ENCODE measurements around the gene KTN1. TPM values are rescaled to one million over a fixed set of nuclear protein-coding genes. Genes with fewer than 3 reads are reported as not detected.
A peak's percentile ranks its signal among the peaks of the same experiment; 100 is the strongest.

The KTN1 gene
- total RNA-seq, 1 experiment from 2014 or later: 212 TPM

DNA sequence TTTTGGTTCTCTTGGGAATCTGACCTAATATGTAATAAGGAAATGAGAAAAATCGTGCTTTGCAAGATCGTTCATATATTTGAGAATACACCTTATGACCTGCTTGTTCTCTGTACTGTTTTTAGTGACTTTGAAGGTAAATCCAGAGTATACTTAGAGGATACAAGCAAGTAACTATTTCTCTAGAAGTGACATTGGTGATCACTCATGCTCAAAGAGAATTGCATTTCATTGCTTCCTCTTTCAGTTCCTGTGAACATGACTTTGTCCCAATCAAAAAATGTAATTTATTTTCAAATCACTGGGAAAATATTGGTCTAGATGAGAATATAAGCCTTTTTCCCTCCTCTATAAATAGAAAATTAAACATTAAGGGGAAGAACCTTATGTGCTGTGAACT, 2.7 kb downstream of the KTN1 start:
- Histone ChIP-seq H3K79me2 (ENCODE audit: low read length) (peaks cover 79% of the 10 kb centered on the region), H3K27ac (ENCODE audit: low read length) (peak overlapping the region; percentile 76), H3K9me2 (replicated peaks; ENCODE audit: insufficient read depth, low read length) (no peaks in the 10 kb centered on the region), H3K36me3 (ENCODE audit: insufficient read depth, low read length) (0 out of 2 replicates have a peak, but pooled peaks cover 3% of the 10 kb centered on the region), H3K9ac (ENCODE audit: low read length) (peak overlapping the region; percentile 85), H3K4me1 (ENCODE audit: low read length) (peaks cover 75% of the 10 kb centered on the region), H3K27me3 (ENCODE audit: low read length) (no peaks in the 10 kb centered on the region), H4K20me1 (ENCODE audit: insufficient read depth, low read depth, low read length) (peaks cover 66% of the 10 kb centered on the region), H2AFZ (ENCODE audit: low read length) (no peak overlapping the region), H3K4me3 (ENCODE audit: low read length) (peak overlapping the region; percentile 79), H3K4me2 (ENCODE audit: low read depth, low read length, poor library complexity, severe bottlenecking) (peak overlapping the region; percentile 83), H3K9me3 (ENCODE audit: low read length) (no peaks in the 10 kb centered on the region)
- DNase-seq: peak; percentile 86

DNA sequence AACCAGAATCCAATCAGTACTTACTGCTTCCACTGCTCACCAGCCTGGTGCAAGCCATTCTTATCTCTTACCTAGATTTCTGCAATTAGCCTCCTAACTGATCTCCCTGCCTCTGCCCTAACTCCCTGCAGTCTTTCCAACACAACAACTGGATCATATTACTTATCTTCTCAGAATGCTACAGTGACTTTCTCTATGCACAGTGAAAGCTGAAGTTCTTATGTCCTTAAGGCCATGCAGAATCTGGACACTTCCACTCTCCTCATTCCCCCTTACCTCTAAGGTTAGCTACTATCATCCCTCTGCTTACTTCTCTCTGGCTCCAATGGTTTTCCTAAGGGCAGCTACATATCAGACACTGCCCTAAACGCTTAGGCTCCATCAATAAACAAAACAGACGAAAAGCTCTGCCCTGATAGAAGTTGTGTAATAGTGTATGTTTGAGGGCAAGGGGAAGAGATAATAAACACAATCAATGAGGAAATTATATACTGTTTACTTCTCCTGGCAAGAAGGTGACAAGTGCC, 4.0 kb downstream of the KTN1 start:
- Histone ChIP-seq H3K4me1 (ENCODE audit: low read length) (peaks cover 81% of the 10 kb centered on the region), H4K20me1 (ENCODE audit: insufficient read depth, low read depth, low read length) (peaks cover 69% of the 10 kb centered on the region), H3K36me3 (ENCODE audit: insufficient read depth, low read length) (peaks cover 10% of the 10 kb centered on the region; the same call in 1 of the 2 replicates), H3K79me2 (ENCODE audit: low read length) (peaks cover 92% of the 10 kb centered on the region), H3K27ac (ENCODE audit: low read length) (peak overlapping the region; percentile 76; the same call in 1 of the 2 replicates), H3K4me2 (ENCODE audit: low read depth, low read length, poor library complexity, severe bottlenecking) (peak overlapping the region; percentile 83), H3K9me2 (replicated peaks; ENCODE audit: insufficient read depth, low read length) (no peaks in the 10 kb centered on the region), H3K4me3 (ENCODE audit: low read length) (peak overlapping the region; percentile 79; the same call in 1 of the 2 replicates), H3K9me3 (ENCODE audit: low read length) (no peaks in the 10 kb centered on the region), H3K27me3 (ENCODE audit: low read length) (no peaks in the 10 kb centered on the region), H2AFZ (ENCODE audit: low read length) (no peak overlapping the region), H3K9ac (ENCODE audit: low read length) (peak overlapping the region; percentile 44; the same call in 1 of the 2 replicates)
- no peak for DNase-seq

DNA sequence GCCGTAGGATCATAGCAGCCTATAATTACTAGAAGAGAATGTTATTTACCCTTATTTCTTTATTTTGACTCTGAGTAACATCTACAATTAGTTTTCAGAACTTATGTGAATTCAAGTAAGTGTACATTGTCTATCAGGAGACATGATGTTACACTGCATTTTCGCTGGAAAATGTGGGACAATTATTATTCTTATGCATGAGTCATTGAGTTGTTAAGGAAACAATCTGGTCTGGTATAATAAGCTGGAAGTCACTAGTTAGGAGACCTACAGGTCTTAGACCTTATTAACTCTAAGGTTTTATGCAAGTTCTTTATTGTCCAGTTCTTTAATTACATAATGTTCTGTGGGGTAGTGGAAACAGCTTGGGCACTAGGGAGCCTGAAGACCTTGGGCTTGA, 5.8 kb downstream of the KTN1 start:
- no peaks in the 10 kb centered on the region for H3K9me3 ChIP-seq (ENCODE audit: low read length)
- no peaks in the 10 kb centered on the region for H3K9me2 ChIP-seq (replicated peaks; ENCODE audit: insufficient read depth, low read length)
- no peak overlapping the region for H2AFZ ChIP-seq (ENCODE audit: low read length)
- no peaks in the 10 kb centered on the region for H3K27me3 ChIP-seq (ENCODE audit: low read length)
- no peak overlapping the region for H3K27ac ChIP-seq (ENCODE audit: low read length)
- H3K36me3 ChIP-seq (ENCODE audit: insufficient read depth, low read length): peaks cover 10% of the 10 kb centered on the region; the same call in 1 of the 2 replicates
- H3K79me2 ChIP-seq (ENCODE audit: low read length): peaks cover 100% of the 10 kb centered on the region
- H3K4me1 ChIP-seq (ENCODE audit: low read length): peaks cover 76% of the 10 kb centered on the region
- peaks cover 67% of the 10 kb centered on the region for H4K20me1 ChIP-seq (ENCODE audit: insufficient read depth, low read depth, low read length)
- H3K4me2 ChIP-seq (ENCODE audit: low read depth, low read length, poor library complexity, severe bottlenecking): peak overlapping the region; percentile 29
- H3K4me3 ChIP-seq (ENCODE audit: low read length): no peak overlapping the region
- H3K9ac ChIP-seq (ENCODE audit: low read length): no peak overlapping the region
- no peak for DNase-seq

DNA sequence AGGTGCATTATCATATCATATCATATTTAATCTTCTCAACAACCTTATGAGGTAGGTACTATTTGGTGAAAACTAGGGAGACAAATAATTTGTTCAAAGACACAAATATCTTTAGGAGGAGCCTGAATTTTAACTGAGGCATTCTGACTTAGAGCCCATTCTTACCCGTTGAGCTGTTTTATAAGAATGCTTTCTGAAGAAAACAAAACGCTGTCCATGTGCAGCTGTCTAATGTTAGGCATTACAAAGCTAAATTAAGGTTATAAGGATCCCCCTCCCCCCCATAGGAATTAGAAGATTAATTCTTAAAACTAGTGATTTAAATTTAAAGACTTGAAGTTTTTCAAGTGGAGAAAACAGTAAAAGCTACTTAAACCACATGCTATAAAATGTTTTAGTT, 6.4 kb downstream of the KTN1 start:
- Histone ChIP-seq H3K9me3 (ENCODE audit: low read length) (no peaks in the 10 kb centered on the region), H3K27me3 (ENCODE audit: low read length) (no peaks in the 10 kb centered on the region), H3K4me3 (ENCODE audit: low read length) (no peak overlapping the region), H3K9ac (ENCODE audit: low read length) (no peak overlapping the region), H3K4me2 (ENCODE audit: low read depth, low read length, poor library complexity, severe bottlenecking) (peak overlapping the region; percentile 29), H3K79me2 (ENCODE audit: low read length) (peaks cover 100% of the 10 kb centered on the region), H2AFZ (ENCODE audit: low read length) (no peak overlapping the region), H4K20me1 (ENCODE audit: insufficient read depth, low read depth, low read length) (peaks cover 62% of the 10 kb centered on the region), H3K36me3 (ENCODE audit: insufficient read depth, low read length) (peaks cover 13% of the 10 kb centered on the region; the same call in 1 of the 2 replicates), H3K27ac (ENCODE audit: low read length) (no peak overlapping the region), H3K4me1 (ENCODE audit: low read length) (peaks cover 74% of the 10 kb centered on the region), H3K9me2 (replicated peaks; ENCODE audit: insufficient read depth, low read length) (no peaks in the 10 kb centered on the region)
- DNase-seq: no peak

DNA sequence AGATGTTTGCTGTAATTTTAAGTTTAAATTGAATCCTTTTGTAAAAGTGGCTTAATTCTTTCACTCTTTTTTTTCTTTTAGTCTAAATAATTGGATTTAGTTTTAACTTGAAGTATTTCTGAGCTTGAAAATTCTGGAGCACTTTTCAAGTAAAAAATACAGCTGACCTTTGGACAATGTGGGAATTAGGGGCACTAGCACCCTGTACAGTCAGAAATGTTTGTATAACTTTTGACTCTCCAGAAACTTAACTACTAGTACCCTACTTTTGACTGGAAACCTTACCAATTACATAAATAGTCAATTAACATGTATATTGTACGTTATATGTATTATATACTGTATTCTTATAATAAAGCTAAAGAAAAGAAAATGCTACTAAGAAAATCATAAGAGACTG, 7.8 kb downstream of the KTN1 start:
- Histone ChIP-seq H2AFZ (ENCODE audit: low read length) (no peak overlapping the region), H3K9ac (ENCODE audit: low read length) (no peak overlapping the region), H3K9me2 (replicated peaks; ENCODE audit: insufficient read depth, low read length) (no peaks in the 10 kb centered on the region), H3K4me2 (ENCODE audit: low read depth, low read length, poor library complexity, severe bottlenecking) (peak overlapping the region; percentile 29), H3K27ac (ENCODE audit: low read length) (0 out of 2 replicates have a peak overlapping the region, but pooled peaks have one; percentile 1), H3K4me1 (ENCODE audit: low read length) (peaks cover 72% of the 10 kb centered on the region), H4K20me1 (ENCODE audit: insufficient read depth, low read depth, low read length) (peaks cover 48% of the 10 kb centered on the region), H3K79me2 (ENCODE audit: low read length) (peaks cover 100% of the 10 kb centered on the region), H3K27me3 (ENCODE audit: low read length) (no peaks in the 10 kb centered on the region), H3K9me3 (ENCODE audit: low read length) (no peaks in the 10 kb centered on the region), H3K36me3 (ENCODE audit: insufficient read depth, low read length) (peaks cover 13% of the 10 kb centered on the region; the same call in 1 of the 2 replicates), H3K4me3 (ENCODE audit: low read length) (no peak overlapping the region)
- no peak for DNase-seq

DNA sequence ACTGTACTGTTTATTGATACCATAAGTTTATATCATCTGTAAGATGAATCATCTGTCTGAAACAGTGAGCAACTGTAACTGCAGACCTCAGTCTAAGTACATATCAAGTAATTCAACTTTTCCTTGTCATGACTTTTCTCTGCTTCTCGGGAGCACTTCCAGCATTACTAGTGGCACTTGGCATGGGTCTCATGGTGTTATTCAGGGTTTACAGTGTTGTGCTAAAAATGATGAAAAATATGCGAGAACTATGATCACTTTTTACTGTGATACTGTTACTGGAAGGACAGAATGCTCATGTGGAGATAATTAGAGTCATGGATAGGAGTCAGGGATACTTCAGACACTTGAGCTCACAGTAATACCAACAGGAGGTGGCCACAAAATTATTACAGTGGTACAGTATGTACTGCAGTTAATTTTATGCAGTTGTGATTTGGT, 8.3 kb downstream of the KTN1 start:
- H3K4me2 ChIP-seq (ENCODE audit: low read depth, low read length, poor library complexity, severe bottlenecking): no peak overlapping the region
- H3K4me1 ChIP-seq (ENCODE audit: low read length): peaks cover 69% of the 10 kb centered on the region
- no peaks in the 10 kb centered on the region for H3K9me2 ChIP-seq (replicated peaks; ENCODE audit: insufficient read depth, low read length)

DNA sequence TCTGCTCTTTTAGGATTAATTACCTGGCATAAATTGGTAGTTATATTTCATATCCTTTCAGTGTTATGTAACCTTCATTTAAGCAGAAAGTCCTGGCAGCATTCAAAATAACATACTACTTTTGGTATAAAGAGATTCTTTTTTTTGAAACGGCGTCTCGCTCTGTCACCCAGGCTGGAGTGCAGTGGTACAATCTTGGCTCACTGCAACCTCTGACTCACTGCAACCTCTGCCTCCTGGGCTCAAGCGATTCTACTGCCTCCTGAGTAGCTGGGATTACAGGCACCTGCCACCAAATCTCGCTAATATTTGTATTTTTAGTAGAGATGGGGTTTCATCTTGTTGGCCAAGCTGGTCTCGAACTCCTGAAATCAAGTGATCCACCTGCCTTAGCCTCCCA, 9.2 kb downstream of the KTN1 start:
- Histone ChIP-seq H2AFZ (ENCODE audit: low read length) (no peak overlapping the region), H3K9me3 (ENCODE audit: low read length) (no peaks in the 10 kb centered on the region), H3K79me2 (ENCODE audit: low read length) (peaks cover 100% of the 10 kb centered on the region), H3K4me2 (ENCODE audit: low read depth, low read length, poor library complexity, severe bottlenecking) (no peak overlapping the region), H4K20me1 (ENCODE audit: insufficient read depth, low read depth, low read length) (peaks cover 35% of the 10 kb centered on the region), H3K27ac (ENCODE audit: low read length) (no peak overlapping the region), H3K9me2 (replicated peaks; ENCODE audit: insufficient read depth, low read length) (no peaks in the 10 kb centered on the region), H3K4me3 (ENCODE audit: low read length) (no peak overlapping the region), H3K36me3 (ENCODE audit: insufficient read depth, low read length) (peaks cover 13% of the 10 kb centered on the region; the same call in 1 of the 2 replicates), H3K4me1 (ENCODE audit: low read length) (peaks cover 60% of the 10 kb centered on the region), H3K9ac (ENCODE audit: low read length) (no peak overlapping the region), H3K27me3 (ENCODE audit: low read length) (no peaks in the 10 kb centered on the region)
- no peak for DNase-seq

More for the DNA sequence above, 8.3 kb downstream of the KTN1 start:
- H3K27me3 ChIP-seq (ENCODE audit: low read length): no peaks in the 10 kb centered on the region
- H3K27ac ChIP-seq (ENCODE audit: low read length): no peak overlapping the region
- H4K20me1 ChIP-seq (ENCODE audit: insufficient read depth, low read depth, low read length): peaks cover 44% of the 10 kb centered on the region
- DNase-seq: no peak
- H3K9me3 ChIP-seq (ENCODE audit: low read length): no peaks in the 10 kb centered on the region
- no peak overlapping the region for H2AFZ ChIP-seq (ENCODE audit: low read length)
- H3K9ac ChIP-seq (ENCODE audit: low read length): no peak overlapping the region
- no peak overlapping the region for H3K4me3 ChIP-seq (ENCODE audit: low read length)
- peaks cover 100% of the 10 kb centered on the region for H3K79me2 ChIP-seq (ENCODE audit: low read length)
- peaks cover 13% of the 10 kb centered on the region; the same call in 1 of the 2 replicates for H3K36me3 ChIP-seq (ENCODE audit: insufficient read depth, low read length)

DNA sequence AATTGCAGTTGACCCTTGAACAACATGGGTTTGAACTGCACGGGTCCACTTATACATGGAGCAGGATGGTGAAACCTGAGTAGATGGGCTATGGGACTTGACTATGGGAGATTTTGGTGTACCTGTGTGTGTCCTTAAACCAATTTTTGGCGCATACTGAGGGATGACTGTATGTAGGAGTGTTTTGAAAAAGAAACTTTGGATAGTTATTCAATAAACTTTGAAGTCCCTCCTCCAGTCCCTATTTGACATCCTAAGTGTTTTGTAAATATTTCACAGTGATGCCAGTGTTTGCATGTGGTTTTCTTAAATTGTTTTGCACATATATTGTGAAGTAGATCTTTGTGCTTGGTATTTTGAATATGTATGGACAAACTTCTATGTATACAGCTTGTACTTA, 12.4 kb downstream of the KTN1 start:
- Histone ChIP-seq H4K20me1 (ENCODE audit: insufficient read depth, low read depth, low read length) (peaks cover 5% of the 10 kb centered on the region; the same call in 1 of the 2 replicates), H3K36me3 (ENCODE audit: insufficient read depth, low read length) (peaks cover 20% of the 10 kb centered on the region; the same call in 1 of the 2 replicates), H3K9ac (ENCODE audit: low read length) (no peak overlapping the region), H3K27me3 (ENCODE audit: low read length) (no peaks in the 10 kb centered on the region), H3K4me1 (ENCODE audit: low read length) (peaks cover 28% of the 10 kb centered on the region), H3K27ac (ENCODE audit: low read length) (no peak overlapping the region), H3K79me2 (ENCODE audit: low read length) (peaks cover 98% of the 10 kb centered on the region), H3K9me2 (replicated peaks; ENCODE audit: insufficient read depth, low read length) (no peaks in the 10 kb centered on the region), H3K9me3 (ENCODE audit: low read length) (no peaks in the 10 kb centered on the region), H3K4me2 (ENCODE audit: low read depth, low read length, poor library complexity, severe bottlenecking) (no peak overlapping the region), H3K4me3 (ENCODE audit: low read length) (no peak overlapping the region), H2AFZ (ENCODE audit: low read length) (no peak overlapping the region)
- no peak for DNase-seq
